Liver (tissue), 9 donors: Measurements from ENCODE around the gene ANK3. TPM values are rescaled to one million over a fixed set of nuclear protein-coding genes. Genes with fewer than 3 reads are reported as not detected.

Experiments used
- DNase-seq: peaks from one replicate; pipeline ENCODE4 v3.0.0-alpha.2; 2017; ENCODE audit warnings: low spot score
- H3K27ac ChIP-seq, 2 donors: one replicate each; pipeline ENCODE4 v1.7.0; 2013; ENCODE audit warnings: inconsistent platforms in 2 of 2, low read length in 2 of 2, control low read depth in 1 of 2, low read depth in 1 of 2, mild to moderate bottlenecking in 1 of 2
- H3K27me3 ChIP-seq, 4 donors: one replicate each; pipeline versions ENCODE4 v1.6.1 to v1.7.0; 2013; ENCODE audit warnings: low read length in 3 of 4, inconsistent platforms in 1 of 4, mild to moderate bottlenecking in 1 of 4, moderate library complexity in 1 of 4; ENCODE audit not compliant: control insufficient read depth in 4 of 4, insufficient read depth in 4 of 4
- H3K36me3 ChIP-seq, 4 donors: one replicate each; pipeline versions ENCODE4 v1.6.1 to v1.7.0; 2013; ENCODE audit warnings: low read length in 3 of 4, mild to moderate bottlenecking in 3 of 4, low read depth in 1 of 4, moderate library complexity in 1 of 4; ENCODE audit not compliant: control insufficient read depth in 4 of 4, insufficient read depth in 3 of 4
- H3K4me1 ChIP-seq, 4 donors: one replicate each; pipeline versions ENCODE4 v1.6.1 to v1.7.0; 2013; ENCODE audit warnings: low read length in 3 of 4, mild to moderate bottlenecking in 3 of 4, moderate library complexity in 1 of 4; ENCODE audit not compliant: control insufficient read depth in 4 of 4, insufficient read depth in 4 of 4
- H3K4me3 ChIP-seq, 3 donors: one replicate each; pipeline versions ENCODE4 v1.6.1 to v1.7.0; 2013; ENCODE audit warnings: low read length in 3 of 3, control low read depth in 1 of 3, low read depth in 1 of 3, mild to moderate bottlenecking in 1 of 3
- H3K9ac ChIP-seq, 2 donors: one replicate each; pipeline ENCODE4 v1.7.0; 2013; ENCODE audit warnings: low read length in 2 of 2, mild to moderate bottlenecking in 2 of 2, moderate library complexity in 2 of 2, control low read depth in 1 of 2, low read depth in 1 of 2
- H3K9me3 ChIP-seq, 4 donors: one replicate each; pipeline versions ENCODE4 v1.6.1 to v1.7.0; 2013; ENCODE audit warnings: low read length in 3 of 4; ENCODE audit not compliant: control insufficient read depth in 4 of 4
- ATF3 ChIP-seq: IDR thresholded peaks from 2 replicates; pipeline ENCODE4 v1.6.1; 2016; ENCODE audit warnings: antibody characterized with exemption
- EGR1 ChIP-seq, 2 donors: IDR thresholded peaks; 2 replicates each; pipeline ENCODE4 v1.6.1; 2016 to 2018; ENCODE audit warnings: antibody characterized with exemption in 2 of 2, low read depth in 2 of 2
- FOXA1 ChIP-seq: IDR thresholded peaks from 2 replicates; pipeline ENCODE4 v1.6.1; 2016; ENCODE audit warnings: antibody characterized with exemption
- FOXA2 ChIP-seq: IDR thresholded peaks from 2 replicates; pipeline ENCODE4 v1.6.1; 2016; ENCODE audit warnings: antibody characterized with exemption
- GABPA ChIP-seq, 2 donors: IDR thresholded peaks in 1 of 2; conservative IDR thresholded peaks in 1 of 2; 2 replicates each; pipeline ENCODE4 v1.6.1; 2016; ENCODE audit warnings: antibody characterized with exemption in 2 of 2, mild to moderate bottlenecking in 1 of 2, moderate library complexity in 1 of 2
- HNF4A ChIP-seq, 2 donors: conservative IDR thresholded peaks; 2 replicates each; pipeline ENCODE4 v1.6.1; 2016; ENCODE audit warnings: antibody characterized with exemption in 2 of 2, mild to moderate bottlenecking in 2 of 2
- HNF4G ChIP-seq: IDR thresholded peaks from 2 replicates; pipeline ENCODE4 v1.6.1; 2016; ENCODE audit warnings: antibody characterized with exemption
- MAX ChIP-seq: IDR thresholded peaks from 2 replicates; pipeline ENCODE4 v1.6.1; 2016; ENCODE audit warnings: antibody characterized with exemption
- NR2F2 ChIP-seq: IDR thresholded peaks from 2 replicates; pipeline ENCODE4 v1.6.1; 2016; ENCODE audit warnings: antibody characterized with exemption
- RAD21 ChIP-seq, 2 donors: IDR thresholded peaks; 2 replicates each; pipeline ENCODE4 v1.6.1; 2016; ENCODE audit warnings: antibody characterized with exemption in 2 of 2, mild to moderate bottlenecking in 2 of 2
- RXRA ChIP-seq, 2 donors: IDR thresholded peaks; 2 replicates each; pipeline ENCODE4 v1.6.1; 2017 to 2018; ENCODE audit warnings: antibody characterized with exemption in 2 of 2, mild to moderate bottlenecking in 1 of 2
- SP1 ChIP-seq: IDR thresholded peaks from 2 replicates; pipeline ENCODE4 v1.6.1; 2018; ENCODE audit warnings: antibody characterized with exemption, mild to moderate bottlenecking
- TAF1 ChIP-seq: conservative IDR thresholded peaks from 2 replicates; pipeline ENCODE4 v1.6.1; 2016; ENCODE audit warnings: antibody characterized with exemption, mild to moderate bottlenecking
- YY1 ChIP-seq: IDR thresholded peaks from 2 replicates; pipeline ENCODE4 v1.6.1; 2016; ENCODE audit warnings: antibody characterized with exemption, mild to moderate bottlenecking
- ZBTB33 ChIP-seq: IDR thresholded peaks from 2 replicates; pipeline ENCODE4 v1.6.1; 2016; ENCODE audit warnings: antibody characterized with exemption
- WGBS: extraction: QIAGEN DNeasy Blood & Tissue Kit; methylation state at CpG from one replicate; pipeline ENCODE4 v1.1.7; 2013; 5-methylcytosine and 5-hydroxymethylcytosine counted together
- polyA plus RNA-seq, 2 donors: library from polyadenylated mRNA; stranded (reverse) in 1 of 2; unstranded in 1 of 2; fragments of 200-250 nt in 1 of 2; fragments of >200 nt in 1 of 2; fragmentation: Nextera tagmentation in 1 of 2; extraction: Ambion mirVana in 1 of 2; gene quantifications; one replicate each; pipeline versions ENCODE4 v1.2.1 to v1.2.3, GENCODE V29; 2013 to 2015
- total RNA-seq, 2 donors: library from RNA; depleted of rRNA; stranded (reverse); fragments of >200 nt; gene quantifications; one replicate each; pipeline ENCODE4 v1.2.3, GENCODE V29; 2014
- TF ChIP-seq, protein P1 (sequence below): IDR thresholded peaks from 2 replicates; pipeline ENCODE4 v1.6.1; 2016; ENCODE audit warnings: antibody characterized with exemption, mild to moderate bottlenecking
- TF ChIP-seq, protein P2 (sequence below): fragments of 150-350 bp; IDR thresholded peaks from 2 replicates; pipeline ENCODE4 v1.5.1; 2017; ENCODE audit warnings: improper control_type of control experiment, low read depth, low read length; ENCODE audit not compliant: missing input control
- donor health status: healthy.
- donor health status: healthy.
- donor health status: healthy.
- donor health status: healthy.
- donor health status: healthy.

Gene ANK3
- total and polyA plus RNA-seq, 4 donors = 5.7 to 30.0 (median 9.7) TPM

- no peak for DNase-seq
- Histone ChIP-seq H3K27me3 (no peaks in the 10 kb centered on the region), H3K4me1 (peaks cover 0 to 6% (median 0%) of the 10 kb centered on the region in 4 donors), H3K36me3 (no peaks in the 10 kb centered on the region), H3K9ac (no peak overlapping the region), H3K4me3 (no peak overlapping the region), H3K9me3 (no peaks in the 10 kb centered on the region), H3K27ac (no peak overlapping the region)
- 88% methylated on average over 1 of the region's 1 CpG for WGBS
- no peak for TF ChIP-seq EGR1 (IDR thresholded peaks at IDR 0.05; ENCODE audit: low read depth in 2 of 2)
- no peak for TF ChIP-seq RAD21 (IDR thresholded peaks at IDR 0.05)
- TF ChIP-seq ATF3 = no peak
- TF ChIP-seq HNF4G = no peak
- no peak for TF ChIP-seq FOXA1
- TF ChIP-seq YY1 = no peak
- no peak for TF ChIP-seq MAX
- no peak for TF ChIP-seq TAF1
- no peak for TF ChIP-seq NR2F2
- no peak for TF ChIP-seq FOXA2
Observed at GRCh38 chr10:60299390-60299778, 90.3 kb downstream of the ANK3 start.

DNA sequence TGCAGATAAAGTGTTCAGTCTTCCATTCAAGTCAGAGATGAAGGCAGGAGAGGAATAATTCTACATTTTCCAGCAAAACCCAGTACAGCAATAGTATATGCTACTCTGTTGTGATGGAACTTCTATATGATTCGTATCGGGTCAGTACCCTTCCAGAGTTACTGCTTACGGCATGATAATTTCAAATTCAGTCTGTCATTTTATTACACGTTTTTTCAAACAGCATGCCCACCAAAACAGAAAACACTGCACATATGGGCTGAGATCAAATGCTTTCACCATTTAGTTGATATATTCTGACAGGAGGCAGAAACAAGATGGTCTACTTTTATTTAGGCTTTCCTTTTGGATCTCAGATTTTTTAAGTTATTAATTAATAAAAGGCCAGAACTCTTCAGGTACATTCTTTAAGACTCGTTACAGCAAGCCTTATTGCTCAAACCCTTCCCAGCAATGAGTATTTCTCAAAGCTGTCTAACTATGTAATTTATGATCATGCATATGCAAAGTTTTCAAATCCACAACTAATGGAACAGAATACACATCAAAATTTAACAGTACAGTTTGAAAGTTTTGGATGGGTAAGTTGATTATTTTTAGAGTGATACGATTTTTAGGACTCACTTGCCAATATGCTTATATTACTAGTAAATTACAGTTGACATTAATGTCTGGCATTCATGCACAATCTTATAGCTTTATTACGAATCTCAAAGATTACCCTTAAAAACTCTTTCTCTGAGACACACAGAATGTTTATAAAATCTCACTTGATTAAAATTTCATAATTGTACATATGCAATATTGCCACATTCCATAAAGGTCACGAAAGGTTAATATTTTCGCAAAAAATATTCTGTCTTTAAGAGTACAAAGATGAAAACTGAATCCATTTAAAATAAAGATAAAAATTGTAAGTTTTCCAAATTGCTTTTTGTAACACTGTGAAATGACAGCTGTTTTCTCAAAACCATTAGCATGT is 91.0 kb downstream of the ANK3 start:
- TF ChIP-seq EGR1 (IDR thresholded peaks at IDR 0.05; ENCODE audit: low read depth in 2 of 2) (no peak), ATF3 (no peak), RAD21 (IDR thresholded peaks at IDR 0.05) (no peak), HNF4A (conservative IDR thresholded peaks at IDR 0.05) (no peak), FOXA1 (no peak), RXRA (IDR thresholded peaks at IDR 0.05) (no peak), ZBTB33 (no peak), NR2F2 (no peak), SP1 (no peak), GABPA (IDR thresholded peaks at IDR 0.05 in 1 of 2, conservative IDR thresholded peaks at IDR 0.05 in 1 of 2) (no peak), HNF4G (no peak)
- TF ChIP-seq, protein P1, sequence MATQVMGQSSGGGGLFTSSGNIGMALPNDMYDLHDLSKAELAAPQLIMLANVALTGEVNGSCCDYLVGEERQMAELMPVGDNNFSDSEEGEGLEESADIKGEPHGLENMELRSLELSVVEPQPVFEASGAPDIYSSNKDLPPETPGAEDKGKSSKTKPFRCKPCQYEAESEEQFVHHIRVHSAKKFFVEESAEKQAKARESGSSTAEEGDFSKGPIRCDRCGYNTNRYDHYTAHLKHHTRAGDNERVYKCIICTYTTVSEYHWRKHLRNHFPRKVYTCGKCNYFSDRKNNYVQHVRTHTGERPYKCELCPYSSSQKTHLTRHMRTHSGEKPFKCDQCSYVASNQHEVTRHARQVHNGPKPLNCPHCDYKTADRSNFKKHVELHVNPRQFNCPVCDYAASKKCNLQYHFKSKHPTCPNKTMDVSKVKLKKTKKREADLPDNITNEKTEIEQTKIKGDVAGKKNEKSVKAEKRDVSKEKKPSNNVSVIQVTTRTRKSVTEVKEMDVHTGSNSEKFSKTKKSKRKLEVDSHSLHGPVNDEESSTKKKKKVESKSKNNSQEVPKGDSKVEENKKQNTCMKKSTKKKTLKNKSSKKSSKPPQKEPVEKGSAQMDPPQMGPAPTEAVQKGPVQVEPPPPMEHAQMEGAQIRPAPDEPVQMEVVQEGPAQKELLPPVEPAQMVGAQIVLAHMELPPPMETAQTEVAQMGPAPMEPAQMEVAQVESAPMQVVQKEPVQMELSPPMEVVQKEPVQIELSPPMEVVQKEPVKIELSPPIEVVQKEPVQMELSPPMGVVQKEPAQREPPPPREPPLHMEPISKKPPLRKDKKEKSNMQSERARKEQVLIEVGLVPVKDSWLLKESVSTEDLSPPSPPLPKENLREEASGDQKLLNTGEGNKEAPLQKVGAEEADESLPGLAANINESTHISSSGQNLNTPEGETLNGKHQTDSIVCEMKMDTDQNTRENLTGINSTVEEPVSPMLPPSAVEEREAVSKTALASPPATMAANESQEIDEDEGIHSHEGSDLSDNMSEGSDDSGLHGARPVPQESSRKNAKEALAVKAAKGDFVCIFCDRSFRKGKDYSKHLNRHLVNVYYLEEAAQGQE = no peak
- TF ChIP-seq, protein P2, sequence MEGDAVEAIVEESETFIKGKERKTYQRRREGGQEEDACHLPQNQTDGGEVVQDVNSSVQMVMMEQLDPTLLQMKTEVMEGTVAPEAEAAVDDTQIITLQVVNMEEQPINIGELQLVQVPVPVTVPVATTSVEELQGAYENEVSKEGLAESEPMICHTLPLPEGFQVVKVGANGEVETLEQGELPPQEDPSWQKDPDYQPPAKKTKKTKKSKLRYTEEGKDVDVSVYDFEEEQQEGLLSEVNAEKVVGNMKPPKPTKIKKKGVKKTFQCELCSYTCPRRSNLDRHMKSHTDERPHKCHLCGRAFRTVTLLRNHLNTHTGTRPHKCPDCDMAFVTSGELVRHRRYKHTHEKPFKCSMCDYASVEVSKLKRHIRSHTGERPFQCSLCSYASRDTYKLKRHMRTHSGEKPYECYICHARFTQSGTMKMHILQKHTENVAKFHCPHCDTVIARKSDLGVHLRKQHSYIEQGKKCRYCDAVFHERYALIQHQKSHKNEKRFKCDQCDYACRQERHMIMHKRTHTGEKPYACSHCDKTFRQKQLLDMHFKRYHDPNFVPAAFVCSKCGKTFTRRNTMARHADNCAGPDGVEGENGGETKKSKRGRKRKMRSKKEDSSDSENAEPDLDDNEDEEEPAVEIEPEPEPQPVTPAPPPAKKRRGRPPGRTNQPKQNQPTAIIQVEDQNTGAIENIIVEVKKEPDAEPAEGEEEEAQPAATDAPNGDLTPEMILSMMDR = no peak
- Histone ChIP-seq H3K27ac (no peak overlapping the region), H3K4me1 (peaks cover 0 to 6% (median 0%) of the 10 kb centered on the region in 4 donors), H3K9me3 (no peaks in the 10 kb centered on the region), H3K9ac (no peak overlapping the region), H3K36me3 (no peaks in the 10 kb centered on the region), H3K27me3 (no peaks in the 10 kb centered on the region), H3K4me3 (no peak overlapping the region)
- DNase-seq = no peak
- WGBS = 80% methylated on average over 9 of the region's 9 CpGs
